Stimulated activated naive CD8-positive, alpha-beta T cell treated with anti-CD3 and anti-CD28 coated beads, Interleukin-15, amount 100 ng/mL, for 72 hours (primary cell): ENCODE measurements around the gene ELAVL1.
"Not testable (repeated sequence)": the region's sequence is repeated elsewhere in the genome, so short reads cannot be mapped to it uniquely, and the experiment has no call there.

Experiments
- ATAC-seq: fragments of 150-1000 bp; cut with Tn5 transposase; 2 replicates; pipeline ENCODE4 v1.10.0; 2021; ENCODE audit warnings: mild to moderate bottlenecking, moderate library complexity
- DNase-seq, 2 donors: peaks; one replicate each; pipeline ENCODE4 v3.0.0; 2021 to 2022
- H3K27ac Mint-ChIP-seq, 2 donors: one replicate each; pipeline ENCODE4 v1.8.0; 2022; ENCODE audit warnings: mild to moderate bottlenecking in 2 of 2, mixed read lengths in 2 of 2, moderate library complexity in 2 of 2
- H3K27me3 Mint-ChIP-seq: one replicate; pipeline ENCODE4 v1.8.0; 2022; ENCODE audit warnings: mixed read lengths
- H3K4me1 Mint-ChIP-seq: one replicate; pipeline ENCODE4 v1.8.0; 2022; ENCODE audit warnings: mild to moderate bottlenecking, mixed read lengths
- H3K4me3 Mint-ChIP-seq, 2 donors: one replicate each; pipeline ENCODE4 v1.8.0; 2022; ENCODE audit warnings: mild to moderate bottlenecking in 2 of 2, mixed read lengths in 2 of 2, moderate library complexity in 1 of 2
- H3K9me3 Mint-ChIP-seq, 2 donors: one replicate each; pipeline ENCODE4 v1.8.0; 2022; ENCODE audit warnings: mixed read lengths in 2 of 2

The ELAVL1 gene

DNA sequence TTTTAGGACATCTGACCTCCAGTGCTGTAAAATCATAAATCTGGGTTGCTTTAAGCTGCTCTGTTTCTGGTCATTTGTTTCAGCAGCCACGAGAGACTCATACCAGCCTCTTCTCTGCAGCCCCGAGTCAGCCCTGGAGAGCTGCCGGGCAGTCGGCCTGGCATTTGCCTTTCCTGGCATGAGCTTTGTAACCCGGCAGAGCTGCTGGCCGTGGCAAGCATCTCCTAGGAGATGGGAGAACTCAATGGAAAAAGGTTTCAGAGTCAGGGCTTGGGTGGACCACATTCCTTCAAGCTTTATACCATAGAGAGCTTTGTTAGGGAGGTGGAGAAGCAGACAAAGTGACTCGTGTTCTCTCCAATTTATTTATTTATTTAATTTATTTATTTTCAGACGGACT, 25.5 kb upstream of the ELAVL1 start:
- H3K27ac Mint-ChIP-seq: no peak overlapping the region
- H3K9me3 Mint-ChIP-seq: no peaks in the 10 kb centered on the region
- ATAC-seq (no peak), DNase-seq (no peak)
- peaks cover 7% of the 10 kb centered on the region for H3K27me3 Mint-ChIP-seq
- H3K4me1 Mint-ChIP-seq: no peaks in the 10 kb centered on the region
- H3K4me3 Mint-ChIP-seq: no peak overlapping the region

DNA sequence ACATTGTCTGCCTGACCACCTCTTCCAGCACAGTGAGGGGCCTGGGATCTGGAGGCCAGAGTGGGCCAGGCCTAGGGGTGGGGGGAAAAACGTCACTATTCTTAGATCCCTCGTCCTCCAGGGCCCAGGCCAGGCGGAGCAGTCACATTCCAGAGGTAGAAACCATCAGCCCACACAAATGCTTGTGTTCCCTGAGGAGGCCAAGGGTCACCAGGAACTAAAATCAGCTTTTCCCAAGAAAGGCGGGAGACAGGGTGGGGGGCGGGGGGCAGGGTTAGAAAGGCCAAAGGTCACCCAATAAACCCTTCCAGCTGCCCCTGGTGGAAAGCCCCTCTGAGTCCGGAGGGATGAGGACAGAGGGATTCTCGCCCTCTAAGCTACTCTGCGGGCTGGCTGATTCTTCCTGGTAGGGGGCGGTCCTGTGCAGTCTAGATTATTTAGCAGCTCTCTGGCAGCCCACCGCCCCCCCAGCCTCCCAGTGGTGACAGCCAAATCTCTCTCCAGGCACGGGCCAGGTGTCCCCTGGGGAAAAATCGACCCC, 23.6 kb upstream of the ELAVL1 start:
- ATAC-seq (no peak), DNase-seq (no peak)
- Mint-ChIP-seq H3K9me3 (no peaks in the 10 kb centered on the region), H3K27ac (no peak overlapping the region), H3K4me3 (no peak overlapping the region), H3K27me3 (peaks cover 7% of the 10 kb centered on the region), H3K4me1 (no peaks in the 10 kb centered on the region)

DNA sequence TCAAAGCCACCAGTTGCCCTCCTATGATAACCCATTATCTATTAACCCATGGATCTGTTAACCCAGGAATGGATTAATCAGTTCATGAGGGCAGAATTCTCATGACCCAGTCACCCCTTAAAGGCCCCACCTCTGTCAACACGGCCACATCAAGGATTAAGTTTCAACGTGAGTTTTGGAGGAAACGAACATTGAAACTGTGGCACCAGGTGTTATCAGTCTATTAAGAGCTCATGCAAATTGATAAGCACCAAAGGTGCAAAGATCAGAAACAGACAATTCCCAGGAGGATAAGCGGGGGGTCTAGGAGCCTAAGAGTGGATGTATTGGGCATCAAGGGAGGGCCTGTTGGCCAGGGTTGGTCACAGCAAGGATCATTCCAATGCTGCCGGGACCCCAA, 19.9 kb upstream of the ELAVL1 start:
- Mint-ChIP-seq H3K4me1 (no peaks in the 10 kb centered on the region), H3K9me3 (no peaks in the 10 kb centered on the region), H3K27ac (no peak overlapping the region), H3K27me3 (no peaks in the 10 kb centered on the region), H3K4me3 (no peak overlapping the region)
- DNase-seq (no peak), ATAC-seq (no peak)

- H3K4me1 Mint-ChIP-seq, H3K9me3 Mint-ChIP-seq, DNase-seq, H3K4me3 Mint-ChIP-seq, ATAC-seq, H3K27me3 Mint-ChIP-seq: not testable (repeated sequence)
- H3K27ac Mint-ChIP-seq: peak overlapping the region in 1 of 2 donors; percentile 76
These were observed 18.8 kb upstream of the ELAVL1 start for GRCh38 chr19:8024256-8024655.

- DNase-seq (no peak), ATAC-seq (no peak)
- Mint-ChIP-seq H3K27ac (no peak overlapping the region), H3K4me3 (no peak overlapping the region), H3K9me3 (no peaks in the 10 kb centered on the region), H3K27me3 (no peaks in the 10 kb centered on the region), H3K4me1 (no peaks in the 10 kb centered on the region)
These were observed 17.9 kb upstream of the ELAVL1 start for GRCh38 chr19:8023371-8023770.

- Mint-ChIP-seq H3K9me3 (no peaks in the 10 kb centered on the region), H3K4me3 (no peak overlapping the region), H3K4me1 (no peaks in the 10 kb centered on the region), H3K27ac (no peak overlapping the region), H3K27me3 (no peaks in the 10 kb centered on the region)
- DNase-seq (no peak), ATAC-seq (no peak)
These were observed 16.8 kb upstream of the ELAVL1 start for GRCh38 chr19:8022275-8022674.

DNA sequence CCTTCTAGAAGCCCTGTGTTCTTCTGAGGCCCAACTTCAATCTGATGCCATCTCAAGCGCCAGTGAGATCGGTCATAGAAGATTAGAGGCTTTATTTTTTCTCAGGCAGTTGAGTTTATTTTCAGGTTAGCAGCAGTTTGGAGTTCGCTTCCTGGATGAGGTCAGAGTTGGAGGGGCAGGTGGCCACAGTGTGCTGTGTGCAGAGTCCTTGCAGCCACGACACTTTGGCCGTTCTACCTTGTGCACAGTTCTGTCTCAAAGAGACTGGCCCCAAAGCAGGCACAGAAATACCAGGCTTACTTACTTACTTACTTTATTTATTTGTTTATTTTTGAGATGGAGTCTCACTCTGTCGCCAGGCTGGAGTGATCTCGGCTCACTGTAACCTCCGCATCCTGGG, 15.9 kb upstream of the ELAVL1 start:
- ATAC-seq: no peak
- Mint-ChIP-seq H3K9me3 (no peaks in the 10 kb centered on the region), H3K27ac (no peak overlapping the region), H3K4me1 (no peaks in the 10 kb centered on the region), H3K27me3 (no peaks in the 10 kb centered on the region), H3K4me3 (no peak overlapping the region)
- no peak for DNase-seq

DNA sequence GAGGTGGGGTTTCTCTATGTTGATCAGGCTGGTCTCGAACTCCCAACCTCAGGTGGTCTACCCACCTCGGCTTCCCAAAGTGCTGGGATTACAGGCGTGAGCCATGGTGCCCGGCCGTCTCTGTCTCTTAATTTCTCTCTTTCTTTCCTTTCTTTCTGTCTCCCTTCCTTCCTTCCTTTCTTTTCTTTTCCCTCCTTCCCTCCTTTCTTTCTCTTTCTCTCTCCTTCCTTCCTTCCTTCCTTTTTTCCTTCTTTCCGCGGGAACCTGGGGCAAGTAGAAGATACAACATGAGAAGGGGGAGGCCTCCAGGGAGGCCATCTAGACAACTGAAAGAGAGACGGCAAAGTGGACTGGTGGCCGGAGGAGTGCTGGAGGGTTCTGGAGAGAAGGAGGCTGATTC, 15.2 kb upstream of the ELAVL1 start:
- no peak for DNase-seq
- ATAC-seq: no peak
- Mint-ChIP-seq H3K9me3 (no peaks in the 10 kb centered on the region), H3K27me3 (no peaks in the 10 kb centered on the region), H3K4me1 (no peaks in the 10 kb centered on the region), H3K4me3 (no peak overlapping the region), H3K27ac (peak overlapping the region in 1 of 2 donors; percentile 37)

GRCh38 chr19:8017808-8018207, 12.4 kb upstream of the ELAVL1 start:
- H3K4me3 Mint-ChIP-seq: no peak overlapping the region
- H3K27me3 Mint-ChIP-seq: no peaks in the 10 kb centered on the region
- no peaks in the 10 kb centered on the region for H3K9me3 Mint-ChIP-seq
- no peaks in the 10 kb centered on the region for H3K4me1 Mint-ChIP-seq
- ATAC-seq: peak; percentile 87
- H3K27ac Mint-ChIP-seq: no peak overlapping the region
- peak; percentile 9 to 28 for DNase-seq

GRCh38 chr19:8004723-8005513, 523 bp downstream of the ELAVL1 start:
- H3K9me3 Mint-ChIP-seq: no peaks in the 10 kb centered on the region
- H3K4me3 Mint-ChIP-seq: peak overlapping the region; percentile 95 to 98
- H3K4me1 Mint-ChIP-seq: peaks cover 46% of the 10 kb centered on the region
- peak overlapping the region; percentile 87 to 90 for H3K27ac Mint-ChIP-seq
- peak; percentile 27 to 36 for DNase-seq
- ATAC-seq: peak; percentile 47
- H3K27me3 Mint-ChIP-seq: no peaks in the 10 kb centered on the region

DNA sequence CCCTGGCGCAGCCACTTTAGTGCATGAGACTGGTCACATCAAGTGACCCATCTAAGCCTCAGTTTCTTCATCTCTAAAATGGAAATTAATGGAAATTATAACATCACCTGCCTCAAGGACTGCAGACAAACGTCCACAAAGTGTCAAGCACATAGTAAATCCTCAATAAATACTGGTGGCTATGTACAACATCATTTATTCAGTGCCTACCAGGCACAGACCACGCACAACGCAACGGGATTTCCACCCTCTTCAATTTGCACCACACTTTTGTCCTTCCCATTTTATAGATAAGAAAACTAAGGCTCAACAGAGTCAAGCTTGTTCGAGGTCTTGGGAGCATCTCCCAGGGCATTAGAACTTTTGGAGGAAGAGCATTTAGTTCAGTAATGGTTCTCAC, 1.4 kb downstream of the ELAVL1 start:
- Mint-ChIP-seq H3K9me3 (no peaks in the 10 kb centered on the region), H3K27ac (peak overlapping the region in 1 of 2 donors; percentile 90), H3K4me3 (peak overlapping the region; percentile 95 to 98), H3K27me3 (no peaks in the 10 kb centered on the region), H3K4me1 (peaks cover 53% of the 10 kb centered on the region)
- no peak for DNase-seq
- ATAC-seq: no peak

- H3K4me1 Mint-ChIP-seq: peaks cover 64% of the 10 kb centered on the region
- peak overlapping the region; percentile 86 to 90 for H3K4me3 Mint-ChIP-seq
- peak overlapping the region; percentile 83 to 90 for H3K27ac Mint-ChIP-seq
- ATAC-seq (peak; percentile 75), DNase-seq (peak; percentile 79 to 81)
- H3K27me3 Mint-ChIP-seq: no peaks in the 10 kb centered on the region
- no peaks in the 10 kb centered on the region for H3K9me3 Mint-ChIP-seq
These were observed 3.2 kb downstream of the ELAVL1 start for GRCh38 chr19:8001995-8002849.

DNA sequence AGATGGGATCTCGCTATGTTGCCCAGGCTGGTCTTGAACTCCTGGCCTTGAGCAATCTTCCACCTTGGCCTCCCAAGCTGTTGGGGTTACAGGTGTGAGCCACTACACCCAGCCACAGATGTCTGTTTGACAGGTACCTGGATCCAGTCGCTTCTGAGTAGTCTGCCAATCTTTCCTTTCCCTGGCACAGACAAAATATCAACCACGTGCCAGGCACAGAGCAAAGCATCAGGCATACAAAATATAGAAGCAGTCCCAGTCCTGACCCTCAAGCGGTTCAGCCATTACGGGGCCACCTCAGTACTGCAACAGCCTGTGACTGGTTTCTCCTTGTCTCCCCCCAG, 3.8 kb downstream of the ELAVL1 start:
- Mint-ChIP-seq H3K9me3 (no peaks in the 10 kb centered on the region), H3K27me3 (no peaks in the 10 kb centered on the region), H3K27ac (peak overlapping the region in 1 of 2 donors; percentile 83)

GRCh38 chr19:8000298-8001038, 5.0 kb downstream of the ELAVL1 start:
- DNase-seq: no peak
- ATAC-seq: no peak
- H3K4me1 Mint-ChIP-seq: peaks cover 77% of the 10 kb centered on the region
- no peaks in the 10 kb centered on the region for H3K9me3 Mint-ChIP-seq
- no peak overlapping the region for H3K4me3 Mint-ChIP-seq
- H3K27me3 Mint-ChIP-seq: no peaks in the 10 kb centered on the region
- H3K27ac Mint-ChIP-seq: no peak overlapping the region

More for the DNA sequence above, 3.8 kb downstream of the ELAVL1 start:
- Mint-ChIP-seq H3K4me3 (peak overlapping the region; percentile 86 to 90), H3K4me1 (peaks cover 70% of the 10 kb centered on the region)
- ATAC-seq (no peak), DNase-seq (no peak)

DNA sequence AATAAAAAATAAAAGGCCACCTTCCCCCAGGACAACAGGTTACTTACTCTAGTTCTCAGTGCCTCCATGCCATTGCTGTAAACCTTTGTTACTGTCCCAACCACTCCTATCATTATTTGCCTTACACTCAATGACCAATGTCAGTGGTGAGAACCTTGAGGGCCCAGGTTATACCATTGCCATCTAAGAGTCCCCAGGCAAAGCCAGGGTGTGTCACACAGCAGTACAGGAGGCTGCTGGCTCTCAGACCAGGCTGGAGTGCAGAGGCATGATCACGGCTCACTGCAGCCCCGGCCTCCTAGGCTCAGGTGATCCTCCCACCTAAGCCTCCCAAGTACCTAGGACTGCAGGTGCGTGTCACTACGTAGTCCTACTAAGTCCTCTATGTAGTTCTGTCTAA, 6.1 kb downstream of the ELAVL1 start:
- no peak overlapping the region for H3K4me3 Mint-ChIP-seq
- ATAC-seq: no peak
- H3K9me3 Mint-ChIP-seq: no peaks in the 10 kb centered on the region
- peaks cover 84% of the 10 kb centered on the region for H3K4me1 Mint-ChIP-seq
- H3K27me3 Mint-ChIP-seq: no peaks in the 10 kb centered on the region
- H3K27ac Mint-ChIP-seq: no peak overlapping the region
- no peak for DNase-seq
